ENCODE results near the gene AZGP1.
"Not testable (repeated sequence)": the region's sequence is repeated elsewhere in the genome, so short reads cannot be mapped to it uniquely, and the experiment has no call there.

AZGP1 gene

GRCh38 chr7:99997545-99998137, 21.8 kb upstream of the AZGP1 start:
- DNase-seq (ENCODE audit: low read depth): peak; percentile 56

GRCh38 chr7:99996755-99997544, 21.1 kb upstream of the AZGP1 start:
- no peak for DNase-seq (ENCODE audit: low read depth)

DNA sequence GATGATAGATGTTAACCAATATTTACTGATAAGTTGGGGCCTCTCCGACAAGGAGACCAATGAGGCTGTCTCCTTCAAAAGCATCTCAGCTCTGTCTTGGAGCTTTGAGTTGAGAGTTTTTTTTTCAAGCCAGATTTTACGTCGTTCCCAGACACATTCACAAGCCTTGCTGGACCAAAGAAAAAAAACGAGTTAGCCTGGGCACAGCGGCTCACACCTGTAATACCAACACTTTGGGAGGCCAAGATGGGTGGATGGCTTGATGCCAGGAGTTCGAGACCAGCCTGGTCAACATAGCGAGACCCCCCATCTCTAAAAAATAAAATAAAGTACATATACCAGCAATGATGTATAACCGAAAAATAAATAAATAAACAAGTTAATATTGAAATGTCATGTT, 19.0 kb upstream of the AZGP1 start:
- no peak for DNase-seq (ENCODE audit: low read depth)

DNA sequence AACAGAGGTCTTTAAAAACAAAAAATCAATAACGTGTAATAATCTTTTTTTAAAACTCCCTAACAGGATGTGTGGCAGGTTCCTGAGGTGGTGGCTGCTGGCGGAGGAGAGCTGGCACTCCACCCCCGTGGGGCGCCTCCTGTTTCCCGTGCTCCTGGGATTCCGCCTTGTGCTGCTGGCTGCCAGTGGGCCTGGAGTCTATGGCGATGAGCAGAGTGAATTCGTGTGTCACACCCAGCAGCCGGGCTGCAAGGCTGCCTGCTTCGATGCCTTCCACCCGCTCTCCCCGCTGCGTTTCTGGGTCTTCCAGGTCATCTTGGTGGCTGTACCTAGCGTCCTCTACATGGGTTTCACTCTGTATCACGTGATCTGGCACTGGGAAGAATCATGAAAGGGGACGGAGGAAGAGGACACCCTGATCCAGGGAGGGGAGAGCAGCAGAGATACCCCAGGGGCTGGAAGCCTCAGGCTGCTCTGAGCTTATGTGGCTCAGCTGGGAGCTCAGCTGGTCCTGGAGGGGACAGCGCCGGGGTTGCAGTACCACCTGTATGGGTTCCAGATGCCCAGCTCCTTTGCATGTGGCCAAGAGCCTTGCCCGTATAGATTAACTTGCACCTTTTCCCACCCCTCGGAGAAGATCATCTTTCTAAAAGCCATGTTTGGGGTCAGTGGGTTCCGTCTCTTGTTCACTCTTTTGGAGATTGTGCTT, 16.7 kb upstream of the AZGP1 start:
- DNase-seq (ENCODE audit: low read depth): no peak

DNA sequence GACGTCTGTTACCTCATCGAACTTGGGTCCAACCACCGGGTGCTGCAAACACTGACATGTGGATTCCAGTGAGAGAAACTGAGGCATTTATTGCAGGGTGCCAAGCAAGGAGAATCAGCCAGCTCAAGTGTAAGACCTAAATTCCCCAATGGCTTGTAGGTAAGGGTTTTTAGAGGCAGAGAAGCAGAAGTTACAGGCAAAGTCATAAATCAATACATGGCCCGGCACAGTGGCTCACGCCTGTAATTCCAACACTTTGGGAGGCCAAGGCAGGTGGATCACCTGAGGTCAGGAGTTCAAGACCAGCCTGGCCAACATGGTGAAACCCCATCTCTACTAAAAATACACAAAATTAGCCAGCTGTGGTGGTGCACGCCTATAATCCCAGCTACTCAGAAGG, 15.7 kb upstream of the AZGP1 start:
- not testable (repeated sequence) for DNase-seq (ENCODE audit: low read depth)

DNA sequence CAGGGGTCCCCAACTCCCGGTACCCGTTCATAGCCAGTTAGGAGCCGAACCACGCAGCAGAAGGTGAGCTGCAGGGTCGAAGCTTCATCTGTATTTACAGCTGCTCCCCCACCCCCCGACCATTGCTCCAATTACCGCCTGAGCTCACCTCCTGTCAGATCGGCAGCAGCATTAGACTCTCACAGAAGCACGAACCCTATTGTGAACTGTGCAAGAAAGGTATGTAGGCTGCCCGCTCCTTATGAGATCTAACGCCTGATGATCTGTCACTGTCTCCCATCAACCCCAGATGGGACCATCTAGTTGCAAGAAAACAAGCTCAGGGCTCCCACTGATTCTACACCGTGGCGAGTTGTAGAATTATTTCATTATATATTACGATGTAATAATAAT, 14.6 kb upstream of the AZGP1 start:
- no peak for DNase-seq (ENCODE audit: low read depth)

GRCh38 chr7:99987846-99988245, 12.0 kb upstream of the AZGP1 start:
- no peak for DNase-seq (ENCODE audit: low read depth)

DNA sequence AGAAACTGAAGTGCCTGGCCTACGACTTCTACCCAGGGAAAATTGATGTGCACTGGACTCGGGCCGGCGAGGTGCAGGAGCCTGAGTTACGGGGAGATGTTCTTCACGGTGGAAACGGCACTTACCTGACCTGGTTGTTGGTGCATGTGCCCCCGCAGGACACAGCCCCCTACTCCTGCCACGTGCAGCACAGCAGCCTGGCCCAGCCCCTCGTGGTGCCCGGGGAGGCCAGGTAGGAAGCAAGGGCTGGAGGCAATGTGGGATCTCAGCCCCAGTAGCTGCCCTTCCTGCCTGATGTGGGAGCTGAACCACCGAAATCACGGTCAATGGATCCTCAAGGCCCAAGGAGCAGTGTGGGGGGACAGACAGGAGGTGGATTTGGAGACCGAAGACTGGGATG, 11.5 kb upstream of the AZGP1 start:
- not testable (repeated sequence) for DNase-seq (ENCODE audit: low read depth)

DNA sequence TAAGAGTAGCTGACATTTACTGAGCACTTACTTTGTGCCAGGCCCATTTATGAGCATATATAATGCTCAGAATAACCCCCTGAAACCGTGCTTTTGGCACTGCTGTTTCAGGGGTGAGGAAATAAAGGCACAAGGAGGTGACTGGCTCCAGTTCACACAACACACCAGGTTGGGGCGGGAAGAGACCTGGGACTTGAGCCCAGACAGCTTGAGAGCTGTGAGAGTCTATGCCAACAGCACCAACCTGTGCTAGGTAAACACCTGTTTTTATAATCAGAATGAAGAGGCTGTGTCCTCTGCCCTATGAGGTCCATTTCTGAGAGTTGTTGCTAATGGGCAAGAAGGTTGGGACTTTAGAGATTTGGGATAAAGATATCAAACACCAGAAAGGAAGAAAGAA, 8.8 kb upstream of the AZGP1 start:
- no peak for DNase-seq (ENCODE audit: low read depth)

DNA sequence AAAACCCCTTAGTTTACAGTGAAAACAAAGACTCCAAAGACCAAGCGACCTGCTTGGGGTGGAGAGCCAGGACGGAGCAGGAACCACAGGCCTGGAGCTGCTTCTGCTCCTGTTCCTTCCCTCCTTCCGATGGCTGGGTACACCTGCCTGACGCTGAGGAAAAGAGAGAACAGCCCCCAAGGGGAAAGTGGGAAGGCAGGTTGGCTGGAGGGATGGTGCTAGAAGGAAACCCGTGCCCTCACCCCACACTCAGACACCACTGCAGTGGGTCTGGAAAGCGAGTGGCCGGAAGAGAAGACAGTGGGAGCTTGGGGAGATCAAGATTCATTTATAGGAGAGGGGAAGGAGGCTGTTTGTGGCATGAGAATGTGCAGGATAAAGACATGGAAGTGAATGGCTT, 5.2 kb upstream of the AZGP1 start:
- DNase-seq (ENCODE audit: low read depth): not testable (repeated sequence)

DNA sequence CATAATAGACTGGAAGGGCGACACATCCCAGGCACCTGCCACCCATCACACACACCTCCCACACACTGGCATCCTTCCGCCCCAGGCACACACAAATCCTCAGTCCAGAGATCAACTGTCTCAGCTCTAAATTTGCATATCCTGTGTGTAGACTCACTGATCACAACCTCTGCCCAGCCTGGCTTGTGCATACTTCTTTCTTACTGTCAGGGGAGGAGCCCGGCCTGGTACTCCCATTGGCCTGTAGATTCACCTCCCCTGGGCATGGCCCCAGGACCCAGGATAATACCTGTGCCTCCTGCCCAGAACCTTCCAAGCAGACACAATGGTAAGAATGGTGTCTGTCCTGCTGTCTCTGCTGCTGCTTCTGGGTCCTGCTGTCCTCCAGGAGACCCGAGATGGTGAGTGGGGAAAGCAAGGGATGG, 4.6 kb upstream of the AZGP1 start:
- DNase-seq (ENCODE audit: low read depth): not testable (repeated sequence)

GRCh38 chr7:99979814-99980225, 4.0 kb upstream of the AZGP1 start:
- peak; percentile 40 for DNase-seq (ENCODE audit: low read depth)

DNA sequence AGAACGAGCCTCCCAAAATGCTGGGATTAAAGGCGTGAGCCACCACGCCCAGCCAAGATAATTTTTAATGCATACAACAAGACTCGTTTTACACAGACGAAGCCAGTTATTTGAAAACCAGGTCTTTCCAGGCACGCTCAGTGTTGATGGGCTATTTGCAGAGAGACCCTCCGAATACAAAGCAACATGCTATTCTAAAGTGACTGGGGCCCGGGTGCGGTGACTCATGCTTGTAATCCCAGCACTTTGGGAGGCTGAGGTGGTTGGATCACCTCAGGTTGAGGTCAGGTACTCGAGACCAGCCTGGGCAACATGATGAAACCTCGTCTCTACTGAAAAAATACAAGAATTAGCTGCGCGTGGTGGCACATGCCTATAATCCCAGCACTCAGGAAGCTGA, 795 bp upstream of the AZGP1 start:
- no peak for DNase-seq (ENCODE audit: low read depth)

DNA sequence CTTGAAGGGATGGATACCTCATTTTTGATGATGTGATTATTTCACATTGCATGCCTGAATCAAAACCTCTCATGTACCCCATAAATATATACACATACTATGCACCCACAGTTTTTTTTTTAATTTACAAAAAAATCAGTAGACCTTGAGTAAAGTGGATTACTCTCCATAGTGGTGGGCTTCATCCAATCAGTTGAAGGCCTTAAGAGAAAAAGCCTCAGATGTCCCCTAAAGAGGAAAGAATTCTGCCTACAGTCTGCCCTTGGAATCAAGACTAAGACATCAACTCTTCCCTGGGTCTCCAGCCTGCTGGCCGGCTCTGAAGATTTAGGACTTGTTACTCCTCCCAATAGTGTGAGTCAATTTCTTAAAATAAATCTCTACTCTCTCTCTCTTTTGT, 1.1 kb downstream of the AZGP1 start:
- DNase-seq (ENCODE audit: low read depth): no peak

DNA sequence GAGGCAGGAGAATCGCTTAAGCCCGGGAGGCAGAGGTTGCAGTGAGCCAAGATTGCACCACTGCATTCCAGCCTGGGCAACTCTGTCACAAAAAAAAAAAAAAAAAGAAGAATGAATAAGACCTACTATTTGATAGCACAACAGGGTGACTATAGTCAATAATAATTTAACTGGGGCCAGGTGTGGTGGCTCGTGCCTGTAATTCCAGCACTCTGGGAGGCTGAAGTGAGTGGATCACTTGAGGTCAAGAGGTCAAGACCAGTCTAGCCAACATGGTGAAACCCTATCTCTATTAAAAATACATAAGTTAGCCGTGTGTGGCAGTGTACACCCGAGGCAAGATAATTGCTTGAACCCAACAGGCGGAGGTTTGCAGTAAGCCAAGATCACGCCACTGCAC, 2.0 kb downstream of the AZGP1 start:
- DNase-seq (ENCODE audit: low read depth): not testable (repeated sequence)

DNA sequence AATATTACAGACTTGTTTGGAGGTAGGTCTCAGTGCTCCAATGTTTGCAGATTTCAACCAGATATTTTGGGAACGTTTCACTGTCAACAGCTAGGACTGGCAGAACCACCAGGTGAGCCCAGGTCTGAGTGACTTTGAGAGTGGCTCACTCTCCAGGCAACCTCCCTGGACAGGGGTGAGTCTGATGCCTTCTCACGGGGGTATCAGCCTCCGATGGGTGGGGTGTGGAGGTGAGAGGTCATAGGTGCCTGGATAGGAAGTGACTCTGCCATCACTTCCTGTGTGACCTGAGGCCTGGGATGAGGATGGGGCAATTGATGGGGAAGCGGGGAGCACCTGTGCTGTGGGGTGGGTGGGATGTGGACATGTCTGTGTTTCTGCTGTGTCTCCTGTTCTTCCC, 4.6 kb downstream of the AZGP1 start:
- no peak for DNase-seq (ENCODE audit: low read depth)

DNA sequence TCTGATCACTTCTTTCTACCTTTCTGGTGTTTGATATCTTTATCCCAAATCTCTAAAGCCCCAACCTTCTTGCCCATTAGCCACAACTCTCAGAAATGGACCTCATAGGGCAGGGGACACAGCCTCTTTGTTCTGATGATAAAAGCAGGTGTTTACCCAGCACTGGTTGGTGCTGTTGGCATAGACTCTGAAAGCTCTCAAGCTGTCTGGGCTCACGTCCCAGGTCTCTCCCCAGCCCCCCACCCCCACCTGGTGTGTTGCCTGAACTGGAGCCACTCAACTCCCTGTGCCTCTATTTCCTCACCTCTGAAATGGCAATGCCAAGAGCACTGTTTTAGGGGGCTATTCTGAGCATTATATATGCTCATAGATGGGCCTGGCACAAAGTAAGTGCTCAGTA, 6.0 kb downstream of the AZGP1 start:
- DNase-seq (ENCODE audit: low read depth): not testable (repeated sequence)

DNA sequence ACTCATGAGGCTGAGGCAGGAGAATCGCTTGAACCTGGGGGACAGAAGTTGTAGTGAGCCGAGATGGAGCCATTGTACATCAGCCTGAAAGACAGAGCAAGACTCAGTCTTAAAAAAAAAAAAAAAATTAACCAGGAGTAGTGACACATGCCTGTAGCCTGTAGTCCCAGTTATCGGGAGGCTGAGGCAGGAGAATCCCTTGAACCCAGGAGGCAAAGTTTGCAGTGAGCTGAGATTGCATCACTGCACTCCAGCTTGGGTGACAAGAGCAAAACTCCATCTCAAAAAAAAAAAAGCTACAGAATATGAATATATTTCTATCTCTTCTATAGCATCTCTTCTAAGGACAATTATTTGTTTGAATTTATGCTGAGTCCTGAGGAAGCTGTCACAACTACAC, 6.5 kb downstream of the AZGP1 start:
- no peak for DNase-seq (ENCODE audit: low read depth)

DNA sequence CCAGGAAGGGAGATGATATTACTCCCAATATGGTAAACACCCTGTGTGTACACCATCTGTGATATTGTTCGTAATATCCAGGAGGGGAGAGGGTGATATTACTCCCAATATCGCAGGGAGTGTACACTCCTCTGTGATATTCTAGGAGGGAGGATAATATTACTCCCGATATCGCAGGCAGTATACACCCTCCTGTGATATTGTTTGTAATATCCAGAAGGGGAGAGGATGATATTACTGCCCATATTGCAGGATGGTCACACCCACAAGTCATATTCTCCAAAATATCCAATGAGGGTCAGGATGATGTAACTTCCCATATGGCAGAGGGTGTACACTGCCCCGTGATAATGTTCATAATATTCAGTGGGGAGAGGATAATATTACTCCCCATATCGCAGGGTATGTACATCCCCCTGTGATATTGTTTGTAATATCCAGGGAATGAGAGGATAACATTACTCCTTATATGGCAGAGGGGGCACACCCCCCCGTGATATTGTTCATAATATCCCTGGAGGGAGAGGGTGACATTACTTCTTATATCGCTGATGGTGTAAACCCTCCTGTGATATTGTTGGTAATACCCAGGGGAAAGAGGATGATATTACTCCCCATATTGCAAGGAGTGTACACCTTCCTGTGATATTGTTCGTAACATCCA, 17.1 kb downstream of the AZGP1 start:
- DNase-seq (ENCODE audit: low read depth): no peak

DNA sequence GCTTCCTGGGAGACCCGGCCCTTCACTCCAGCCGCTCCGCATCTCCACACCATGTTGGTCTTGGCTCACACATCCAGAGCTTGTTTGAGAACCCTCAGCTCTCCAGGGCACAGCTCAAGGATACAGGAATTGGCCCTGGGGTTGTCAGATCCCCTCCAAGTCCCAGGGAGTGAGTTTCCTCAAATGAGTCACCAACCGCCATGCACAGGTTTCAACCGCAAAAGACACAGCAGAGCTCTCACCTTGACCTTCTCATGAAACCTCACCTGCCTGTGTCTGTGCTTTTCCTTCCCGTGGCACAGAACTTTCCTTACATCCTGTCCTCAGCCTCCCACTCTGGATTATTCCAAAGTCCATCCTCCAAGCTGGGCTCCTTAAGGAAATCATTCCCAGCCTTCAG, 20.6 kb downstream of the AZGP1 start:
- no peak for DNase-seq (ENCODE audit: low read depth)

DNA sequence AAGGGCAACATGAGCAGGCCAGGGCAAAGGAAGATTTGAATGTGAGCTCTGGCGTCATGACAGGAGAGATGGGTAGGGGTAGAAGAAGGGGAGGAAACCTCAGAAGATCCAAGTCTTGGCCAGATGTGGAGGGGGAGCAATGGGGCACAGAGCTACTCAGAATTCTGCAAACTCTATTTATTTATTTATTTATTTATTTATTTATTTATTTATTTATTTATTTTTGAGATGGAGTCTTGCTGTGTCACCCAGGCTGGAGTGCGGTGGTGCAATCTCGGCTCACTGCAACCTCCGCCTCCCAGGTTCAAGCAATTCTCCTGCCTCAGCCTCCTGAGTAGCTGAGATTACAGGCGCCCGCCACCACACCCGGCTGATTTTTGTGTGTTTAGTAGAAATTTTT, 21.2 kb downstream of the AZGP1 start:
- not testable (repeated sequence) for DNase-seq (ENCODE audit: low read depth)

DNA sequence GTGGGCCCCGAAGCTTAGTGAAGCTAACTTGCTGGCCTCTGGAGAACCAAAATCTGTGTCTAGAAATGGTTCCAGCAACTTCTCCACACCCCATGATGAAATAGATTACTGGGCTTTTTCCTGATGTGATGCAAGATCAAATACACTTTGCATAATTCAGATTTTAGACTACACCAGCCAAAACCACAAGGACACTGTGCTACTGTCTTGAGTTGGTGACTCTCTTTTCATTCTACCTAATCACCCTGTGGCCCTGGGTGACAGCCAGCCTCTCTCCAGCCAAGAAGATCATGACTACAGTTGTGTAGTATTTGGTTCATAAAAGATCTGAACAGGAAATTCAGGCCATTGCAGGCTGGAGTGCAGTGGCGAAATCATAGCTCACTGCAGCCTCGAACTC, 22.2 kb downstream of the AZGP1 start:
- DNase-seq (ENCODE audit: low read depth): no peak

DNA sequence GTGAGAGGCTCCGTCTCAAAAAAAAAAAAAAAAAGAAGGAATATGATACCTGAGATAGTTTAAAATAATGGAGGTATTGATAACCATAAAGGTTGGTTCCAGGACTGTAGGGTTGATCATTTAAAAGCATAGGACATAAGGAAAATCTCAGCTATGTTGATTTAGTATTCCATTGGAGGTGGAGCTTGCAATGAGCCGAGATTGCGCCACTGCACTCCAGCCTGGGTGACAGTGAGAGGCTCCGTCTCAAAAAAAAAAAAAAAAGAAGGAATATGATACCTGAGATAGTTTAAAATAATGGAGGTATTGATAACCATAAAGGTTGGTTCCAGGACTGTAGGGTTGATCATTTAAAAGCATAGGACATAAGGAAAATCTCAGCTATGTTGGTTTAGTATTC, 23.2 kb downstream of the AZGP1 start:
- not testable (repeated sequence) for DNase-seq (ENCODE audit: low read depth)

Measured in stimulated activated CD8-positive, alpha-beta memory T cell treated with anti-CD3 and anti-CD28 coated beads, Interleukin-4, amount 100 ng/mL, for 24 hours (primary cell).